VCaP (cell line): ENCODE measurements around the gene KEL.

ENCODE experiments used
- H3K27ac ChIP-seq: fragments of 450-650 bp; 2 replicates; pipeline ENCODE4 v1.5.1; 2017
- CTCF ChIP-seq: fragments of 450-650 bp; conservative IDR thresholded peaks from 2 replicates; pipeline ENCODE4 v1.5.1; 2017; ENCODE audit warnings: mild to moderate bottlenecking, moderate library complexity

Gene KEL

GRCh38 chr7:142974626-142975025 is 12.5 kb upstream of the KEL start:
- H3K27ac ChIP-seq: no peak overlapping the region
- no peak for TF ChIP-seq CTCF

- no peak overlapping the region for H3K27ac ChIP-seq
- no peak for TF ChIP-seq CTCF
Measured at GRCh38 chr7:142969183-142969582, 7.0 kb upstream of the KEL start.

- TF ChIP-seq CTCF: no peak
- H3K27ac ChIP-seq: no peak overlapping the region
Measured at GRCh38 chr7:142968229-142968628, 6.1 kb upstream of the KEL start.

- no peak for TF ChIP-seq CTCF
- H3K27ac ChIP-seq: no peak overlapping the region
Measured at GRCh38 chr7:142964502-142965246, 2.5 kb upstream of the KEL start.

DNA sequence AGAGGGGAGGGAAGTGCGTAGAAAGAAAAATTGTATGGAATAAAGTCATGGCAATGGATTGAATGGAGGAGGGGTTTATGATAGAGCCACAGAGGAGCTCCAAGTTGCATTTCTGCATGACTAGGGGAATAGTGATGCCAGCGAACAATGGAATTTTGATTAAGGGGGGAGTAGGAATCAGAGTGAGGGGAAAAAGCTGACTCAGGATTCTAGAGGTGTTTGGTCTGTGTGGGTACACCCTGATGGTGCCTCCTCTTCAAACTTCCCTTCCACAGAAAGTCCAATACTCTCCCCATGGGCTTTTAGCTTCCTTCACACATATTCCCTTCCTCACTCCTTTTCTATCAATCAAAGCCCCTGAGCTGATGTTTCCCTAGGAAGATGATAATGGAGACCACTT is 1.8 kb upstream of the KEL start:
- H3K27ac ChIP-seq: no peak overlapping the region
- TF ChIP-seq CTCF: no peak

- no peak overlapping the region for H3K27ac ChIP-seq
- TF ChIP-seq CTCF: no peak
Measured at GRCh38 chr7:142962991-142963390, 828 bp upstream of the KEL start.

DNA sequence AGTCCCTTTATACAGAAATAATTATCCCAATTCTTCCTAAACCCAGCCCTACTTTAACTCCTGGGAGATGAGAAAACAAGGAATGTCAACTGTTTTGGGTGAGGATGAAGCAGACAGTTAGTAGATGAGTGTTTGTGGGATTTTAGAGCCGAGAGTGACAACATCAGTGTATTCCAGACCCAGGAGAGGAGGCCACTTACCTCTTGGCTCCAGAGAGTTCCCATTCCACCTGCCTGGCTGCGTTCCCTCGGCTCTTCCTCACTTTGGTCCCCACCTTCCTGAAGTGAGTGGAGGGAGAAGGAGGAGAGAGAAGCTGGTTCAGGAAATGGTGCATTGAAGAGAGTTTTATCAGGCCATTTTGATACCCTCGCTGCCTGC is 579 bp downstream of the KEL start:
- no peak for TF ChIP-seq CTCF

More for the DNA sequence above, 579 bp downstream of the KEL start:
- H3K27ac ChIP-seq: no peak overlapping the region
